ENCODE results near the gene LAX1. TPM values are rescaled to one million over a fixed set of nuclear protein-coding genes. Genes with fewer than 3 reads are reported as not detected.

Gene LAX1
- total and polyA plus RNA-seq, 7 experiments from 2014 or later, result 12.9 to 38.6 (median 18.6) TPM

DNA sequence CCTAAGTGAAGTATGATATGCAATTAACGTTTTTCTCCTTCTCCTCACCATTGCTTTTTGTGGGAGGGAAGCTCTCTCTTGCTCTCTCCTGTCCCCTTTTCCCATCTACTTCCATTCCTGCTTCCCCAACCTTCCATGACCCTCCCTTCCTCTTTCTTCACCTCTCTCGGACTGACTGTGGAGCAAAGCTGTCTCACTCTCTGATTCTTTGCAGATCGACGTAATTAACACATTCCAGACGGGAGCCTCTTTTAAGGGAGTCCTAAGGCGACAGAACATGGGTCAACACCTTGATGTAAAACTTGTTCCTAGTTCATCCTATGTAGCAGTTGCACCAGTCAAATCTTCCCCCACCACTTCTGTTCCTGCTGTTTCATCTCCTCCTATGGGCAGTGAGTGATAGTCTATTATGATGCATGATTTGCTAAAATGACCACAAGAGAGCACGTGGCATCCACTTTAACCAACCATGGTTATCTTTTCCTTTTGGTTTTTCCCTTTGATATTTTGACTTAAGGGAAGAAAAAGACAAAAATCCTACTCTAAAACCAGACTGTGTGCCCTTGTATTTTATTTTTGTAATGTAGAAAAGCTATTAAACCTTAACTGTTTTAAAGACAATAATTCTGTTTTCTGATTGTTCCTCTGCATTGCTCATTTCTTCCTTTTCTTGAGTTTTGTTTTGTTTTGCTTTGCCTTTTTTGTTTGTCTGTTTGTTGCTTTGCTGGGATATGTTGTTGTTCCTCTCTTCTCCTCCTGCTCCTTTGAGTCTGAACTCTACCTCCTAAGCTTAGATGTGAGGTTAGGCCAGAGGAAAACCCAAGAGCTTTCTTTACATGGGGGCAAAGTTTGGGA is 31.7 kb upstream of the LAX1 start:
- DNase-seq, result no peak
- H3K4me3 ChIP-seq (ENCODE audit: low read length), result no peak overlapping the region
- Mint-ChIP-seq H3K9me3 (peaks cover 0 to 1% (median 0%) of the 10 kb centered on the region in 11 donors), H3K4me3 (no peak overlapping the region), H3K27me3 (no peaks in the 10 kb centered on the region), H3K36me3 (peaks cover 19 to 53% (median 29%) of the 10 kb centered on the region in 5 donors), H3K27ac (peak overlapping the region in 2 of 9 donors; percentile 23 to 43), H3K4me1 (peaks cover 0 to 12% (median 0%) of the 10 kb centered on the region in 7 donors)
- POLR2A ChIA-PET, result interaction anchor here (1.4 kb wide), 2 partner anchors 11 to 32 kb away, joined by 3 to 10 read pairs; partner anchors contain the start of gene LAX1
- peaks cover 0 to 27% (median 0%) of the 10 kb centered on the region in 3 experiments for H3K36me3 ChIP-seq (ENCODE audit: control insufficient read depth in 2 of 3, insufficient read depth in 3 of 3, low read length in 3 of 3)
- no peaks in the 10 kb centered on the region for H3K27me3 ChIP-seq (ENCODE audit: control insufficient read depth in 2 of 2, insufficient read depth in 2 of 2, low read length in 2 of 2)
- CTCF ChIA-PET, result no interaction called here
- no peaks in the 10 kb centered on the region for H3K4me1 ChIP-seq (ENCODE audit: control insufficient read depth in 2 of 2, insufficient read depth in 2 of 2, low read length in 2 of 2)
- H3K27ac ChIP-seq (ENCODE audit: low read depth, low read length), result no peak overlapping the region
- no peak for ATAC-seq
- intact Hi-C loops (cut with micrococcal nuclease), result loop anchor here in 1 of 2 donors (5.0 kb wide), 1 partner anchor 34 kb away; the partner anchor contains the start of gene LAX1
- H3K9me3 ChIP-seq (ENCODE audit: control insufficient read depth in 2 of 3, low read length in 3 of 3), result no peaks in the 10 kb centered on the region

DNA sequence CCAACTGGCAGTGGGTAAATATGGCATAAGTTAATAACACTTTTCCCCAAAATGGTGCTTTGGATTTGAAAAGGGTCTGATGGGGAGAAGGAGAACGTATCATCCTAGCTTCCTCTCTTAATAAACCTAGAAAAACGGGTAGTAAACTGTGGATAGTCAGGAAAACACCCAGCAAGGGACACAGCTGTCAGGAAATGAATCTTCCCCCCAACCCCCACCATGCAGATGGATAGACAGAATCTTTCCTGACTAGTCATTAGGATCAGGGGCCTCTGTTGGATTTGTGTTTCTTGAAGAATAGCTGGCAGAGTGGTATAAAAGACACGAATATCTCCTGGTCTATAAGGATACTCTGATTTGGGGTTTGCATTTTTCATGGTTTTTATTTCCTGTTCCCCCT is 22.5 kb upstream of the LAX1 start:
- Histone ChIP-seq H3K4me3 (ENCODE audit: low read length) (no peak overlapping the region), H3K36me3 (ENCODE audit: control insufficient read depth in 2 of 3, insufficient read depth in 3 of 3, low read length in 3 of 3) (peaks cover 0 to 15% (median 13%) of the 10 kb centered on the region in 3 experiments), H3K27me3 (ENCODE audit: control insufficient read depth in 2 of 2, insufficient read depth in 2 of 2, low read length in 2 of 2) (no peaks in the 10 kb centered on the region), H3K4me1 (ENCODE audit: control insufficient read depth in 2 of 2, insufficient read depth in 2 of 2, low read length in 2 of 2) (peaks cover 0 to 15% of the 10 kb centered on the region in 2 donors), H3K27ac (ENCODE audit: low read depth, low read length) (no peak overlapping the region), H3K9me3 (ENCODE audit: control insufficient read depth in 2 of 3, low read length in 3 of 3) (no peaks in the 10 kb centered on the region)
- H3K36me3 Mint-ChIP-seq, result peaks cover 14 to 59% (median 32%) of the 10 kb centered on the region in 5 donors
- ATAC-seq (no peak), DNase-seq (no peak)
- CTCF ChIA-PET, result interaction anchor here (0.6 kb wide), 1 partner anchor 10 kb away, joined by 3 read pairs; no protein-coding TSS in a partner anchor
- POLR2A ChIA-PET, result interaction anchor here (1.3 kb wide), 1 partner anchor 23 kb away, joined by 5 read pairs; the partner anchor contains the start of gene LAX1
- no peaks in the 10 kb centered on the region for H3K27me3 Mint-ChIP-seq
- peaks cover 0 to 3% (median 0%) of the 10 kb centered on the region in 11 donors for H3K9me3 Mint-ChIP-seq
- H3K4me1 Mint-ChIP-seq, result peaks cover 15 to 31% (median 26%) of the 10 kb centered on the region in 7 donors
- peak overlapping the region in 4 of 9 donors; percentile 37 to 90 (median 66) for H3K27ac Mint-ChIP-seq
- H3K4me3 Mint-ChIP-seq, result no peak overlapping the region
- intact Hi-C loops (cut with micrococcal nuclease), result loop anchor here in 1 of 2 donors (5.0 kb wide), 1 partner anchor 35 kb away; no protein-coding TSS in a partner anchor

DNA sequence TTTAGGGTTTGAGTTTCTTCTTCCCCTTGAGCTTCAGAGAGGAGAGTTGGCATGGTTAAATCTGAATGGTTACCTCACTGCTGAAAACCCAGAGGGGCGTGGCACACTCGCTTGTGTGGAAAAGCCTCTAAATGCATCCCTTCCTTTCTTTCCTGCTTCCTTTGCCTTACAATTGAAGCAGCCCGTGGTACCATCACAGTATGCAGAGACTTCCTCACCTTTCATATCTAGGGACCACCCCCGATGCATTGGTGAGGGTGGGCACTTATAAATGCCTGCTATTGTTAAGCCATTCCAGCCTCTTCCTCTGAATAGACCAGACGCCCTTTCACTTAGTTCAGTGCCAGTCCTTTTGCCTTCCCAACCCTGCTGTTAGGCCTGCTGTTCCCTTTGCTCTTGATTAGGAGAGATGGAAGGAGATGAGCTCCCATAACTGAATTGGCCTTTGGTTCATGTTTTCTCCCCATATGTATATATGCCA is 21.9 kb upstream of the LAX1 start:
- CTCF ChIA-PET, result interaction anchor here (1.8 kb wide), 1 partner anchor 22 kb away, joined by 10 read pairs; the partner anchor contains the start of gene LAX1
- DNase-seq, result no peak
- Mint-ChIP-seq H3K36me3 (peaks cover 14 to 58% (median 29%) of the 10 kb centered on the region in 5 donors), H3K27ac (peak overlapping the region in 6 of 9 donors; percentile 54 to 94 (median 88)), H3K9me3 (peaks cover 0 to 3% (median 0%) of the 10 kb centered on the region in 11 donors), H3K27me3 (no peaks in the 10 kb centered on the region), H3K4me1 (peaks cover 12 to 31% (median 26%) of the 10 kb centered on the region in 7 donors), H3K4me3 (peak overlapping the region in 1 of 10 donors; percentile 78)
- peaks cover 0 to 15% of the 10 kb centered on the region in 2 donors for H3K4me1 ChIP-seq (ENCODE audit: control insufficient read depth in 2 of 2, insufficient read depth in 2 of 2, low read length in 2 of 2)
- H3K36me3 ChIP-seq (ENCODE audit: control insufficient read depth in 2 of 3, insufficient read depth in 3 of 3, low read length in 3 of 3), result peaks cover 0 to 15% (median 13%) of the 10 kb centered on the region in 3 experiments
- POLR2A ChIA-PET, result interaction anchor here (1.3 to 2.2 kb wide), 3 partner anchors 9 to 53 kb away, joined by 3 to 18 read pairs (median 4); partner anchors contain the start of gene LAX1
- ATAC-seq, result no peak
- H3K27ac ChIP-seq (ENCODE audit: low read depth, low read length), result no peak overlapping the region
- no peak overlapping the region for H3K4me3 ChIP-seq (ENCODE audit: low read length)
- no peaks in the 10 kb centered on the region for H3K27me3 ChIP-seq (ENCODE audit: control insufficient read depth in 2 of 2, insufficient read depth in 2 of 2, low read length in 2 of 2)
- no peaks in the 10 kb centered on the region for H3K9me3 ChIP-seq (ENCODE audit: control insufficient read depth in 2 of 3, low read length in 3 of 3)
- intact Hi-C loops (cut with micrococcal nuclease), result loop anchor here in 1 of 2 donors (5.0 kb wide), 1 partner anchor 34 kb away; no protein-coding TSS in a partner anchor

DNA sequence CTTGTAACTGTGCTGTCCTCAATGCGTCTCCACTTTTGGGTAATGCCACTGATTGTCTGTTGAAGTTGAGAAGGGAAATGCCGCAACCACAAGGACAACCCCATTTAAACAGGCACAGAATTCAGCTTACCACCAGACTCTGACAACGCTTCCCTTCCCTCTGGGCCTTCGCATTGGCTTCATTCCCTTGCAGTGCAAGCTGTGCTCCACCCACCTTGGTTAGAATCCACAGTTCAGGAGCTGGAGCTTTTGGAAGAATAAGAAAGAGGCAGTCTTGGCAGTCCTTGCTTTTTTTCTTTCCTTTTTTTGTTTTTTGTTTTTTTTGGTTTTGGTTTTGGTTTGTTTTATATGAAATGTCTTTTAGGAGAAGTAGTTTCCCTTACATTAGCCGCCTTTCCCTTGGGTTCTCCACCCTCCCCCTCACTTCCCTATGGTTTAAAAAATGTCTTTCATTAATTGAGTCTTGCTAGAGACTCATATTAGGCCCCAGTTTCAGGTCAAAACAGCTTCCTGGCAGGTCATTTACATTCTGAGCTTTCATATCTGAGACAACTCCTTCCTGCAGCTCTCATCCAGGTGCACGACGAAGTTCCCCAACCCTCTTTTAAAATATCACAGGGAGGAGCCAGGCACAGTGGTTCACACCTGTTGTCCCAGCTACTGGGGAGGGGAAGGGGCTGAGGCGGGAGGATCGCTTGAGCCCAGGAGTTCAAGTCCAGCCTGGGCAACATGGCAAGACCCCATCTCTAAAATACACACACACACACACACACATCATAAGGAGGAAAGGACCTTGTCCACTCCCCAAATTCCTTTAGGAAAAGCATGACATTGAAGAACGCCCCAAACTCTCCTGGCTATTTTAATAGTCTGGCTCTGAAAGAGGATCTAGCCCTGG is 20.7 kb upstream of the LAX1 start:
- ChIA-PET CTCF (interaction anchor here (0.7 to 1.8 kb wide), 3 partner anchors 20 to 706 kb away, joined by 3 to 10 read pairs (median 4); partner anchors contain the start of gene LAX1), POLR2A (interaction anchor here (0.6 to 2.2 kb wide), 5 partner anchors 11 to 131 kb away, joined by 3 to 18 read pairs (median 3); partner anchors contain the start of gene LAX1)
- H3K9me3 Mint-ChIP-seq, result peaks cover 0 to 2% (median 0%) of the 10 kb centered on the region in 11 donors
- H3K4me3 Mint-ChIP-seq, result peak overlapping the region; percentile 49 to 90 (median 76)
- Histone ChIP-seq H3K9me3 (ENCODE audit: control insufficient read depth in 2 of 3, low read length in 3 of 3) (no peaks in the 10 kb centered on the region), H3K36me3 (ENCODE audit: control insufficient read depth in 2 of 3, insufficient read depth in 3 of 3, low read length in 3 of 3) (peaks cover 0 to 15% (median 8%) of the 10 kb centered on the region in 3 experiments), H3K27ac (ENCODE audit: low read depth, low read length) (peak overlapping the region; percentile 65), H3K4me3 (ENCODE audit: low read length) (no peak overlapping the region), H3K4me1 (ENCODE audit: control insufficient read depth in 2 of 2, insufficient read depth in 2 of 2, low read length in 2 of 2) (peaks cover 0 to 15% of the 10 kb centered on the region in 2 donors), H3K27me3 (ENCODE audit: control insufficient read depth in 2 of 2, insufficient read depth in 2 of 2, low read length in 2 of 2) (no peaks in the 10 kb centered on the region)
- H3K27me3 Mint-ChIP-seq, result no peaks in the 10 kb centered on the region
- H3K4me1 Mint-ChIP-seq, result peaks cover 12 to 31% (median 26%) of the 10 kb centered on the region in 7 donors
- H3K36me3 Mint-ChIP-seq, result peaks cover 11 to 46% (median 23%) of the 10 kb centered on the region in 5 donors
- ATAC-seq, result peak; percentile 85
- H3K27ac Mint-ChIP-seq, result peak overlapping the region; percentile 87 to 96 (median 93)
- intact Hi-C loops (cut with micrococcal nuclease), result loop anchor here (1.0 to 5.0 kb wide), 3 partner anchors 20 to 51 kb away; partner anchors contain the start of genes LAX1 (in 2 of the 2), ZBED6 (in 1 of the 2) and ZC3H11A (in 1 of the 2)
- peak in 7 of 9 donors; percentile 20 to 59 (median 51) for DNase-seq

DNA sequence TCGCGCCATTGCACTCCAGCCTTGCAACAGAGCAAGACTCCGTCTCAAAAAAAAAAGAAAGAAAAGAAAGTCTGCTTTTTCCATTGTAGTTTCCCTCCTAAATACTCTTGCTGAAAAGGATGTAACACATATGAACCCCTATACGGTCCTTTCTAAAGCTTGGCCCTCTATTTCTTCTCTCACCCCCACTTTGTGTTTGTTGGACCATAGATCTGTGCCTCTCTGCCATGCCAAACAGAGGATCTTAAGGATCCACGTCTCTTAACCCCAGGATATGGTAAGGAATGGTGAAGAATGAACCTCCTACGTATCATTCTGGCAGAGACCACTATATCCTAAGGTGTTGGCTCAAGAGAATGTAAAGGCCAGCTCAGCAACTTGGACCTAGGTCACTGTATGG is 18.7 kb upstream of the LAX1 start:
- ChIA-PET CTCF (interaction anchor here (0.6 kb wide), 1 partner anchor 232 kb away, joined by 3 read pairs; no protein-coding TSS in a partner anchor), POLR2A (interaction anchor here (3.6 kb wide), 1 partner anchor 18 kb away, joined by 16 read pairs; the partner anchor contains the start of gene LAX1)
- no peaks in the 10 kb centered on the region for H3K27me3 Mint-ChIP-seq
- ATAC-seq (no peak), DNase-seq (no peak)
- no peak overlapping the region for H3K4me3 Mint-ChIP-seq
- H3K27me3 ChIP-seq (ENCODE audit: control insufficient read depth in 2 of 2, insufficient read depth in 2 of 2, low read length in 2 of 2), result no peaks in the 10 kb centered on the region
- H3K4me3 ChIP-seq (ENCODE audit: low read length), result no peak overlapping the region
- H3K27ac ChIP-seq (ENCODE audit: low read depth, low read length), result no peak overlapping the region
- H3K36me3 ChIP-seq (ENCODE audit: control insufficient read depth in 2 of 3, insufficient read depth in 3 of 3, low read length in 3 of 3), result peaks cover 0 to 4% (median 0%) of the 10 kb centered on the region in 3 experiments
- intact Hi-C loops (cut with micrococcal nuclease), result no loop called here
- no peaks in the 10 kb centered on the region for H3K9me3 ChIP-seq (ENCODE audit: control insufficient read depth in 2 of 3, low read length in 3 of 3)
- H3K4me1 Mint-ChIP-seq, result peaks cover 12 to 31% (median 26%) of the 10 kb centered on the region in 7 donors
- peak overlapping the region in 4 of 9 donors; percentile 3 to 45 (median 45) for H3K27ac Mint-ChIP-seq
- H3K36me3 Mint-ChIP-seq, result peaks cover 3 to 33% (median 11%) of the 10 kb centered on the region in 5 donors
- peaks cover 0 to 15% of the 10 kb centered on the region in 2 donors for H3K4me1 ChIP-seq (ENCODE audit: control insufficient read depth in 2 of 2, insufficient read depth in 2 of 2, low read length in 2 of 2)
- H3K9me3 Mint-ChIP-seq, result peaks cover 0 to 2% (median 0%) of the 10 kb centered on the region in 11 donors

All from naive thymus-derived CD4-positive, alpha-beta T cell (primary cell).